Dermis microvascular lymphatic vessel endothelial cell (primary cell): ENCODE measurements around the gene POLD1. TPM values are rescaled to one million over a fixed set of nuclear protein-coding genes. Genes with fewer than 3 reads are reported as not detected.
A peak's percentile ranks its signal among the peaks of the same experiment; 100 is the strongest.
"Not testable (repeated sequence)": the region's sequence is repeated elsewhere in the genome, so short reads cannot be mapped to it uniquely, and the experiment has no call there.

ENCODE experiments used
- DNase-seq, 2 donors: peaks; one replicate each; pipeline versions ENCODE4 v3.0.0 to v3.0.0-alpha.2; 2010; ENCODE audit warnings: low read depth in 2 of 2
- total RNA-seq: library from RNA; depleted of rRNA; stranded (reverse); fragments of >200 nt; gene quantifications from 2 replicates; pipeline ENCODE4 v1.2.1, GENCODE V29; 2014

POLD1 gene
- total RNA-seq = 38.8 and 56.6 TPM in 2 replicates

DNA sequence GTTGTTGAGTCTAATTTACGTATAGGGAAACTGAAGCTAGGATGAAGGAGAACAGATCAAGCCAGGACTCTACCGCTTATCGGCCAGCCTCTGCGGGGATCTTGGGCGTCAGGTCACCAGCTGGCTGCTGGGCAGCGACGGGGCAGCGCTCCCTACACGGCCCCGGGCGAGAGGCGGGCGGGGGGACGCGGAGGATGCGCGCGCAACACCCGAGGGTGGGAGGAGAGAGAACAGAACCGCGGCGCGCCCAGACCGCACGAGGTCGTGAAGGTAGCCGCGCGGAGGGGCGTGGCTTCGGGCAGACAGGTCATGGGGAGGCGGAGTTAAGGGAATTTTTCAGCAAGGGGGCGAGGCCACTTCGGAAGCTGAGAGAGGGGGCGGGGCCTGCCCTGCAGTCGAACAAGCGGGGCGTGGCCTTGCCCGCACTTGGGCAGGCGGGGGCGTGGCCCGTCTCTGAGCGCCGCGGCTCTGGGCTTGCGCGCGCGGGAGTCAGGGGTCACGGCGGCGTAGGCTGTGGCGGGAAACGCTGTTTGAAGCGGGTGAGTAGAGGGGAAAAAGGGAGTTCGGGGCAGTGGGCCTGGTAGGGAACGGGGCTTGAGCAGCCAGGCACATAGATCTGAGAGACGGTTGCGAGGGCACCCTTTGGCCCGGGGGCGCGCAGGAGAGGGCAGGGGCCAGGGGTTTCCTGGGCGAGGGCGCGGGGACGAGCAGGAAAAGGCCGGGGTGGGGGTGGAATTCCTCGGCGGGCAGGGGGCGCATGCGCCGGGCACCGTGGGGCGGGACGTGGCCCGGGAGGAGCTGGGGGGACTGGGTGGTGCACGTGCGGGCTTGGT, at the start of gene POLD1:
Gene POLD1 (plus strand): TSS at position 496 of the 833 bp plus-strand sequence. CDS start 14,505 bp downstream, outside the sequence.
- peak; percentile 94 to 98 for DNase-seq

GRCh38 chr19:50334741-50335421, 49.3 kb upstream of the POLD1 start:
- no peak for DNase-seq

- not testable (repeated sequence) for DNase-seq
These were observed 47.1 kb upstream of the POLD1 start for GRCh38 chr19:50337031-50337430.

- DNase-seq = no peak
These were observed 43.8 kb upstream of the POLD1 start for GRCh38 chr19:50340331-50340730.

GRCh38 chr19:50341091-50341564, 43.0 kb upstream of the POLD1 start:
- DNase-seq = no peak

GRCh38 chr19:50344661-50345318, 39.4 kb upstream of the POLD1 start:
- no peak for DNase-seq

GRCh38 chr19:50347089-50347581, 37.0 kb upstream of the POLD1 start:
- not testable (repeated sequence) for DNase-seq

- peak in 1 of 2 donors; percentile 76 for DNase-seq
These were observed 34.7 kb upstream of the POLD1 start for GRCh38 chr19:50349277-50350057.

DNA sequence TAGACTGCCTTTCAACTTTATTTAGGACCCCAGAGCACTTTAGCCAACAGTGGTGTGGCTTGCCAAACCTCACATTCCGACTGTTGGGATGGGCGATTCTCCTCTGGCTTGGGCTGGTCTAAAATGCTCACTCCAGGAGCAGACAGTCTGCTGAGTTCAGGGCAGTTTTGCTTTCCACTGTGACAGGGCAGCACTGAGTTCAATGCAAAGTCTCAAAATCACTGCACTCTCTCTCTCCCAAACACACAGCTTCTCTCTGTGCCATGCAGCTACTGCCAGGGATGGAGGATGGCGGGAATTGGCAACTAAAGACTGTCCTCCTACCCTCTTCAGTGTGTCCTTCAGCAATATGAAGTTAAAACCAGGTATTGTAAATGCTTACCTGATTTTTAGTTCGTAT, 31.9 kb upstream of the POLD1 start:
- no peak for DNase-seq

GRCh38 chr19:50353487-50353880, 30.7 kb upstream of the POLD1 start:
- not testable (repeated sequence) for DNase-seq

DNA sequence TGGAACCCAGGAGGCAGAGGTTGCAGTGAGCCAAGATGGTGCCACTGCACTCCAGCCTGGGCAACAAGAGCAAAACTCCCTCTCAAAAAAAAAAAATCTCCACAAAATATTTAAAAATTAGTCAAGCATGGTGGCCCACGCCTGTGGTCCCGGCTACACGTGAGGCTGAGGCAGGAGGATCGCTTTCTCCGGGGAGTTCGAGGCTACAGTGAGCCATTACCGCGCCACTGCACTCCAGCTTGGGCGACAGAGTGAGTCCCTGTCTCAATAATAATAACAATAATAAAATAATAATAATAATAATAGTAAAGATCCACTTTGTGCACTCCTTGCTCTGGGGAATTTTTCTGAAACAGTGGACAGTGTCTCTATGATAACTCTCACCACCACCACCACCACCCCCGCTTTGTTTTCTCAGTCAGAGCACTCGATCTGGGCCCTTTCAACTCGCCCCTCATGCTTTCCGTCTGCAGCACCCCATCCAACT, 27.4 kb upstream of the POLD1 start:
- DNase-seq = no peak

GRCh38 chr19:50357178-50358100, 26.7 kb upstream of the POLD1 start:
- DNase-seq = peak in 1 of 2 donors; percentile 63

DNA sequence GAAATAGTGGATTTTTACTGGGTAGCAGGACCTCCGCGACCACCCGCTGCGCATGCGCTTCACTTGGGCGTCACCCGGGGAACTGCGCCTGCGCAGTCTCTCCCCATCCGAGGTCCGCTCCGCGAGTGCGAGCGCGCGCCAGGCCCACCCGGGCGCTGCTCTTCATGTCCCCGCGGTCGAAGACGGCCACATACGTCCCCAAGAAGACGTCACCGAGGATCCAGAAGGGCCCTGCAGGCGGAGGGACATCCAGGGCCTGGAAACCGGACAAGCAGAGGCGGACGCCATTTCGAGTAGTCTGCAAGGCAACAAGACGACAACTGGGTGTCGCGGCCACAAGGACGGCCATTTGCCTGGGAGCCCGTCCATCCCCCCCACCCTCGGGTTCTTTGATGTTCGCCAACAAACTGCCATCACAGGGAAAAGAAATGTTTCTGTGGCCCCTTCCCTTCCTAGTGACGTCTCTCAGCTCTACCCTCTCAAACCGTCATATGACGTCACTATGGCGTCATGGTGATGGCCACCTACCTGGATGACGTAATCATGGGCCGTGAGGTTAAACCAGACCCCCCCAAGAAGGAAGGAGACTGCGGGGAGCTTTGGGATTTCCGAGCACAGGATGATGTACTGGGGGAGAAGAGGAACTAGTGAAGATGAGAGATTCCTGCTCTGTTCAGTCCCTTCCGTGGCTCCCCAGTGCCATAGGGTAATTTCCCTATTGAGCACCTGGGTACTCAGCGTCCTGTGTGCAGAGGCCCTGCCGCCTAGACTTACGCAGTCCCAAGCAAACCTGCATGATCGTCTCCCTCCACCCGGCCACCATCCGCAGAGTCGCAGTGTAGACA, 25.4 kb upstream of the POLD1 start:
- DNase-seq = peak in 1 of 2 donors; percentile 58

GRCh38 chr19:50359328-50359818, 24.8 kb upstream of the POLD1 start:
- no peak for DNase-seq

DNA sequence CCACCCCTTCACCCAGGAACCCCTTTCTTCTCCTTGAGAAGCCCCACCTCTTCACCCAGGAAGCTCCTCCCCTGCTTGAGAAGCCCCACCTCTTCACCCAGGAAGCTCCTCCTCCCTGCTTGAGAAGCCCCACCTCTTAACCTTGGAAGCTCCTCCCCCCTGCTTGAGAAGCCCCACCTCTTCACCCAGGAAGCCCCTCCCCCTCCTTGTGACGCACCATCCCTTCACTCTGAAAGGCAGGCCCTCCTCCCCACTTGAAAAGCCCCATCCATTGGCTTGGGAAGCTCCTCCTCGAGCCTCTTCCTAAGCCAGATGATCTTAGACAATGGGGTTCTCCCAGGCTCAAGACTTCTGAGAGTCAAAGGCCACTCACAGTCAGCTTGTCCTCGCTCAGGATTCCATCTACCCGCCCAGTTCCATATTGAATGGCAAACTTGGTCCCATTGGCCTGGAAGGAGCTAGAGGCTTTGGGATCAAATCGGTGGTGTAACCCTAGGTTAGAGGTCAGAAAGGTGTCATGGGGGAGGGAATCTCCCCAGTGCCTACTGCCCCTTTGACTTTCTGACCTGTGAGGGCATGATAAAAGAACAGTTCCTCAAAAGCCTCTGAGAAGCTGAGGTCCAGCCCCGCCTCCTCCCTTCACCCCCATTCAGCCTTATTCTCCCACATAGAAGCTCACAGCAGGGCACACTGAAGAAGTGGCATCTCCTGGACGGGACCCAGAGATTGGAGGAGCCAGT, 22.7 kb upstream of the POLD1 start:
- DNase-seq = no peak

GRCh38 chr19:50362030-50362412, 22.1 kb upstream of the POLD1 start:
- DNase-seq = no peak

- no peak for DNase-seq
These were observed 21.3 kb upstream of the POLD1 start for GRCh38 chr19:50362656-50363424.
